Activated T-helper 2 cell treated with anti-CD3 and anti-CD28 coated beads, Interferon-gamma antibody, Interleukin-2, Interleukin-4, amounts not matched to agents 10 μg/mL and 5 μg/mL and 100 μg/mL, durations not matched to agents 14 hours and 24 hours and 36 hours (primary cell): ENCODE measurements around the gene PSME1. TPM values are rescaled to one million over a fixed set of nuclear protein-coding genes. Genes with fewer than 3 reads are reported as not detected.
"Not testable (repeated sequence)": the region's sequence is repeated elsewhere in the genome, so short reads cannot be mapped to it uniquely, and the experiment has no call there.

ENCODE experiments used
- DNase-seq: peaks from one replicate; pipeline ENCODE4 v3.0.0; 2021; ENCODE audit warnings: low spot score
- H3K27ac Mint-ChIP-seq: one replicate; pipeline ENCODE4 v1.8.0; 2021; ENCODE audit warnings: mixed read lengths
- H3K27me3 Mint-ChIP-seq: one replicate; pipeline ENCODE4 v1.8.0; 2021; ENCODE audit warnings: low read depth, mixed read lengths
- H3K36me3 Mint-ChIP-seq: one replicate; pipeline ENCODE4 v1.8.0; 2021; ENCODE audit warnings: low read depth, mixed read lengths
- H3K4me1 Mint-ChIP-seq: one replicate; pipeline ENCODE4 v1.8.0; 2021; ENCODE audit warnings: low read depth, mixed read lengths
- H3K4me3 Mint-ChIP-seq: one replicate; pipeline ENCODE4 v1.8.0; 2021; ENCODE audit warnings: low read depth, mild to moderate bottlenecking, moderate library complexity, mixed read lengths
- H3K9me3 Mint-ChIP-seq: one replicate; pipeline ENCODE4 v1.8.0; 2021; ENCODE audit warnings: mixed read lengths
- intact Hi-C: fragments of 100-400 bp; cut with micrococcal nuclease; formaldehyde crosslinking; loops from one replicate; pipeline ENCODE4 v1.15.1; 2023
- total RNA-seq: library from RNA; stranded (reverse); gene quantifications from 2 replicates; pipeline ENCODE4 v1.2.3, GENCODE V29; 2022

Gene PSME1
- total RNA-seq, 1 donor from 2014 or later, result 342 TPM

DNA sequence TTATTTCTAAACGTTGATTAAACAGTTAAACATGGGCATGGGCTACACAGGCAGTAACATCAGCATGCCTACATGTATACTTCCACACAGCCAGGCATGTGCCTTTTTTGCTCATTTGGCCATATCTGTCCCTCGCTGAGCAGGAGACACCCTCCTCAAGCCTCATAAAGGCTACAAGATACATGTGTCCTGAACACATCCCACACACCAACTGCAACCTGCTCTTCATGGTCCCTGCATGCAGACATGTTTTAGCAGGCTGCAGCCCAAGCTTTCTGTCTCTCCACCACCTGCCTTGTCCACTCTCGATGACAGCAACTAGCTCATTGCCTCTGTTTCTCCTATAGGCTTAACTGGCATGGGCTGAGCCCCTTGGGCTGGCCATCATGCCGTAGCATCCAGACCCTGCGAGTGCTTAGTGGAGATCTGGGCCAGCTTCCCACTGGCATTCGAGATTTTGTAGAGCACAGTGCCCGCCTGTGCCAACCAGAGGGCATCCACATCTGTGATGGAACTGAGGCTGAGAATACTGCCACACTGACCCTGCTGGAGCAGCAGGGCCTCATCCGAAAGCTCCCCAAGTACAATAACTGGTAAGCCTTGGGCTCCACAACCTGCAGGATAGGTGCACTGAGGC lies 39.3 kb upstream of the PSME1 start:
- Mint-ChIP-seq H3K27ac (peak overlapping the region; percentile 39), H3K36me3 (peaks cover 40% of the 10 kb centered on the region), H3K9me3 (no peaks in the 10 kb centered on the region), H3K27me3 (no peaks in the 10 kb centered on the region), H3K4me1 (peaks cover 27% of the 10 kb centered on the region), H3K4me3 (peak overlapping the region; percentile 63)
- no peak for DNase-seq
- intact Hi-C loops, result loop anchor here (10.0 kb wide), 1 partner anchor 338 kb away; no protein-coding TSS in a partner anchor

DNA sequence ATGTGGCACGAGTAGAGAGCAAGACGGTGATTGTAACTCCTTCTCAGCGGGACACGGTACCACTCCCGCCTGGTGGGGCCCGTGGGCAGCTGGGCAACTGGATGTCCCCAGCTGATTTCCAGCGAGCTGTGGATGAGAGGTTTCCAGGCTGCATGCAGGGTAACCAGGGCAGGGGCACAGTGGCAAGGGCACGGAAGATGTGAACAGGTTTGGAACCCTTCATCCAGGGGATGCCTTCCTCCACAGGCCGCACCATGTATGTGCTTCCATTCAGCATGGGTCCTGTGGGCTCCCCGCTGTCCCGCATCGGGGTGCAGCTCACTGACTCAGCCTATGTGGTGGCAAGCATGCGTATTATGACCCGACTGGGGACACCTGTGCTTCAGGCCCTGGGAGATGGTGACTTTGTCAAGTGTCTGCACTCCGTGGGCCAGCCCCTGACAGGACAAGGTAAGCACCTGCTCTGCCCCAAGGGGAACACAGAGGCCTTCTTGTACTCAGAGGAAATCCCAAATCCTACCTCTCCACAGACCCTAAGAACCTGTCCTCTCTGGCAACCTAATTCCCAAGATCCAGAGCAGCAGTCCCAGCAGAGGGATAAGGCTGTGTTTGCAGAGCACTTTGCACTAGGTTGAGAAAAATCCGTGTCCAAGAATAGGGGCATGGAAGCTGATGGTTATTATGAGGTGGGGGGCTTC lies 37.6 kb upstream of the PSME1 start:
- Mint-ChIP-seq H3K9me3 (no peaks in the 10 kb centered on the region), H3K4me3 (no peak overlapping the region), H3K27ac (no peak overlapping the region), H3K27me3 (no peaks in the 10 kb centered on the region), H3K36me3 (peaks cover 53% of the 10 kb centered on the region), H3K4me1 (peaks cover 19% of the 10 kb centered on the region)
- DNase-seq, result no peak
- intact Hi-C loops, result loop anchor here (10.0 kb wide), 1 partner anchor 336 kb away; no protein-coding TSS in a partner anchor

DNA sequence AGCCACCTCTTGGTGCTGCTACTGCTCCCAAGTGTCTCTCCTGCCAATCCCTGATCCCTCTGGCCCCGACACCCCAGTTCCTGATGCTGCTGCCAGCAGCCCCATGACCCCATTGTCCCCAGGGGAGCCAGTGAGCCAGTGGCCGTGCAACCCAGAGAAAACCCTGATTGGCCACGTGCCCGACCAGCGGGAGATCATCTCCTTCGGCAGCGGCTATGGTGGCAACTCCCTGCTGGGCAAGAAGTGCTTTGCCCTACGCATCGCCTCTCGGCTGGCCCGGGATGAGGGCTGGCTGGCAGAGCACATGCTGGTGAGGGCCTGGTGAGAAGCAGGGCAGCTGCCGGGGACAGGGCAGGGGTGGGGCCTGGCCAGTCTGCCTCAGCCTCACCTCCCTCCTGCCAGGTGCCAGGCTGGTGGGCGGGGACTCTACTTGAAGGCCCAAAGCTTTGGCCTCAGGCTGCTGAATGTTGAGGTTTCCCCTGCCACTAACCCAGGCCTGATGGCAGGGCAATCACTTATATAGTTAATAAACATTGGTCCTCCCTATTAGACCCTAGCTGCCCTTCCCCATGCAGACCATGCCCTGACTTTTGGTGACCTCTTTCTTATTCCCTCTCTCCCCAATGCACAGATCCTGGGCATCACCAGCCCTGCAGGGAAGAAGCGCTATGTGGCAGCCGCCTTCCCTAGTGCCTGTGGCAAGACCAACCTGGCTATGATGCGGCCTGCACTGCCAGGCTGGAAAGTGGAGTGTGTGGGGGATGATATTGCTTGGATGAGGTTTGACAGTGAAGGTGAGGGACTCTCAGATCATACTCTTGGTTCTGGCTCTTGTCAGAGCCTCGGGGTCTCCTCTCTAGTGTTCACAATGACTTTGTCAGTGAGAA lies 36.8 kb upstream of the PSME1 start:
- H3K27me3 Mint-ChIP-seq, result no peaks in the 10 kb centered on the region
- peaks cover 16% of the 10 kb centered on the region for H3K4me1 Mint-ChIP-seq
- H3K9me3 Mint-ChIP-seq, result no peaks in the 10 kb centered on the region
- DNase-seq, result no peak
- H3K27ac Mint-ChIP-seq, result no peak overlapping the region
- no peak overlapping the region for H3K4me3 Mint-ChIP-seq
- intact Hi-C loops, result loop anchor here (10.0 kb wide), 1 partner anchor 336 kb away; no protein-coding TSS in a partner anchor
- H3K36me3 Mint-ChIP-seq, result peaks cover 61% of the 10 kb centered on the region

DNA sequence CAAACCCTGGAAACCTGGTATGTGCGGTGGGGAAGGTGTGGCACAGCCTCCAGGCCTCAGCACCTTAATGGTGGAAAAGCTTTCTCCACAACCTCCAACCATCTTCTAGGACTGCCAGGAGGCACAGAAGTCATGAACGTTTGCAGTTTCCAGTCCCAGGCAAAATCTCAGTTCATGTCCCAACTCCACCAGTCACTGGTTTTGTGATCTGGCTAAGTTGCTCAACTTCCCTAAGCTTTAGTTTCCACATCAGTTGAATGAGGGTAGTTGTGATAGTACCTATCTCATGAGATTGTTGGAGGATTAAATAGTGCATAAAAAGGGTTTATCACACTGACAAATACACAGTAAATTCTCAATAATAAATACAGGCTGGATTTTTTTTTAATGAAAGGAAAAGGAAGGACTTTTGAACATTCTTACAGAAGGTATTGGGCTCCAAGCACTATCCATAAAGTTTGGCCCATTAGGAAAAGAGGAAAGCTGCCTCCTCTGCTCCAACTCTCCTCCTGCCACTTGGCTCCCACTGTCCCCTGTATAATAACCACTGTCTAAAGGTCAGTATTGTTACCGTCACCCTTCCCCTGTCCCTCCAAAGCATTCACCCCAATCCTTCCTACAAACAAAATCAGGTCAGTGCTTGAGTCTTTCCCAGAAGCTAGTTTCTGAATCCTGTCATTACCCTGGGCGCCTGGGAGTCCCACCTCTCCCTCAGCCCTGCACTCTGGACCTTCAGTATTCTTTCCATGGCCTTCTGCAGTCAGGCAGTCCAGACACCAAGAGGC lies 35.6 kb upstream of the PSME1 start:
- Mint-ChIP-seq H3K9me3 (peaks cover 3% of the 10 kb centered on the region), H3K27ac (no peak overlapping the region)

DNA sequence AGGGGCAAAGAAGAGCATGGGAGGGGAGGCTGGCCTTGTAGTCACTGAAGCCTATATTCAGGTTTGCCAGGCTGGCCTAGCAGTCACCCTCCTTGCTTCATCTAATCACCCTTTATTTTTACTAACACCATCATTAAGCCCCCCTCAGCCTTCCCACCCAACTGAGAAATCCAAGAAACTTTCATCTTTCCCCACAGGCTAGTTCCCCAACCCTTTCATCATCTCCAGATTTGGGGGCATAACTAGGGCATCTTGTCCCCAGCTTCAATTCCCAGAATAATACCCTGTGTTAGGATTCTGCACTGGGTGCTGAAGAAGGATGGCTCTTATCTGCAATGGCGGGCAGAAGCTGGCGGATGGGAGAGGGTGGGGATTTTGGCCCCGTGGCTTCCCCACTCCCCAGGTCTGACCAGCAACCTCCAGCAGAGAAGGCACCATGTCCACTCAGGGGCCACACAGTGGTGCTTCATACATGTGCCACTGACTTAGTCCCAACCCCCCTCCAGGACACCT lies 35.0 kb upstream of the PSME1 start:
- intact Hi-C loops, result no loop called here

More for the DNA sequence above, 35.6 kb upstream of the PSME1 start:
- peaks cover 14% of the 10 kb centered on the region for H3K4me1 Mint-ChIP-seq
- no peaks in the 10 kb centered on the region for H3K27me3 Mint-ChIP-seq
- intact Hi-C loops, result no loop called here
- H3K36me3 Mint-ChIP-seq, result peaks cover 69% of the 10 kb centered on the region
- no peak overlapping the region for H3K4me3 Mint-ChIP-seq
- DNase-seq, result no peak

DNA sequence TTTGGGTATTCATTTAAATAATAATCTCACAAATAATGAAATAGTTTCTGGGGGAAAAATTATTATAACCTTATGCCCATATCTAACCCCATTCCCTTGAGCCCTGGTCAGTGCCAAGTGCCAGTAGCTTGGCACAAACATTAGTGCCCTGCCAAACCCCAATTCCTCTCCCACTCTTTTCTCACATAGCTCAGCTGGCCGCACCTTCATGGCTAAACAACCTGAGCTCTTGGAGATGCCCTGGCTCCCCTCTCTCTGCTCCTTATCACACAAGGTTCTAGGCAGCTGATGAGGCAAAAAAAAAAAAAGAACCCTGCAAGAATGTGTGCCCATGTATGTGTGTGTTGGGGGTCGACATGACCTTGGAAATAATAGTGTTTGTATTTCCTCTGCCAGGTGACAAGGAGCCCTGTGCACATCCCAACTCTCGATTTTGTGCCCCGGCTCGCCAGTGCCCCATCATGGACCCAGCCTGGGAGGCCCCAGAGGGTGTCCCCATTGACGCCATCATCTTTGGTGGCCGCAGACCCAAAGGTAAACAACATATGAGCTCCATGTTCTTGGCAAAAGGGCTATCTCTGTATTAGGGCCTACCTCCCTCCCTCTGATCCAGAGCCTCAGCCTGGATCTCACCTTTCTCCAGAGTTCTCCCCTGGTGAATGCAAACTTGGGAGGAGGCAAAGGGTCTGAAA lies 33.5 kb upstream of the PSME1 start:
- no peak overlapping the region for H3K27ac Mint-ChIP-seq
- peaks cover 9% of the 10 kb centered on the region for H3K4me1 Mint-ChIP-seq
- no peaks in the 10 kb centered on the region for H3K27me3 Mint-ChIP-seq
- peaks cover 55% of the 10 kb centered on the region for H3K36me3 Mint-ChIP-seq
- DNase-seq, result no peak
- peaks cover 3% of the 10 kb centered on the region for H3K9me3 Mint-ChIP-seq
- H3K4me3 Mint-ChIP-seq, result no peak overlapping the region
- intact Hi-C loops, result no loop called here

More for the DNA sequence above, 35.0 kb upstream of the PSME1 start:
- no peak overlapping the region for H3K4me3 Mint-ChIP-seq
- peaks cover 64% of the 10 kb centered on the region for H3K36me3 Mint-ChIP-seq
- DNase-seq, result no peak
- peaks cover 12% of the 10 kb centered on the region for H3K4me1 Mint-ChIP-seq
- peaks cover 3% of the 10 kb centered on the region for H3K9me3 Mint-ChIP-seq
- H3K27ac Mint-ChIP-seq, result no peak overlapping the region
- H3K27me3 Mint-ChIP-seq, result no peaks in the 10 kb centered on the region

DNA sequence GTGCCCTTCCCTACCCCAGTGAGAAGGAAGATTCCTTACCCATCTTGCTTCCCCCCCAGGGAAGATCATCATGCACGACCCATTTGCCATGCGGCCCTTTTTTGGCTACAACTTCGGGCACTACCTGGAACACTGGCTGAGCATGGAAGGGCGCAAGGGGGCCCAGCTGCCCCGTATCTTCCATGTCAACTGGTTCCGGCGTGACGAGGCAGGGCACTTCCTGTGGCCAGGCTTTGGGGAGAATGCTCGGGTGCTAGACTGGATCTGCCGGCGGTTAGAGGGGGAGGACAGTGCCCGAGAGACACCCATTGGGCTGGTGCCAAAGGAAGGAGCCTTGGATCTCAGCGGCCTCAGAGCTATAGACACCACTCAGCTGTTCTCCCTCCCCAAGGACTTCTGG lies 32.5 kb upstream of the PSME1 start:
- peaks cover 10% of the 10 kb centered on the region for H3K4me1 Mint-ChIP-seq
- H3K4me3 Mint-ChIP-seq, result no peak overlapping the region
- H3K9me3 Mint-ChIP-seq, result peaks cover 3% of the 10 kb centered on the region
- no peaks in the 10 kb centered on the region for H3K27me3 Mint-ChIP-seq
- H3K27ac Mint-ChIP-seq, result no peak overlapping the region
- peaks cover 55% of the 10 kb centered on the region for H3K36me3 Mint-ChIP-seq
- intact Hi-C loops, result no loop called here
- no peak for DNase-seq

DNA sequence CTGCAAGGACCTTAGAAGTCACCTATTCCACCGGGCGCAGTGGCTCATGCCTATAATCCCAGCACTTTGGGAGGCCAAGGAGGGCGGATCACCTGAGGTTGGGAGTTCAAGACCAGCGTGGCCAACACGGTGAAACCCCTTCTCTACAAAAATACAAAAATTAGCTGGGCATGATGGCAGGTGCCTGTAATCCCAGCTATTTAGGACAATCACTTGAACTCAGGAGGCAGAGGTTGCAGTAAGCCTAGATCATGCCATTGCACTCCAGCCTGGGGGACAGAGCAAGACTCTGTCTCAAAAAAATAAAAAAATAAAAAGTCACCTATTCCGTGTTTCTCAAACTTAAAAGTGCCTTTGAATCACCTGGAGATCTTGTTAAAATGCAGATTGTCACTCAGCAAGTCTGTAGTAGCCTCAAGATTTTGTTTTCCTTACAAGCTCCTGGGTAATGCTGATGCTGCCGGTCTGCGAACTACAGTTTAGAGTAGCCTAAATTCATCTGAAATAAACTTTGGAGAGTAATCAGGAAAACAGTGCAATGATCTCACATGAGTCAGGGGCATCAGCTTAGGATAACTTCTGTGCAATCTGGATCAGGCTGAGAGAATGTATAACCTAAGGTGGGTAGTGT lies 30.3 kb upstream of the PSME1 start:
- H3K27me3 Mint-ChIP-seq, DNase-seq: not testable (repeated sequence)
- peaks cover 40% of the 10 kb centered on the region for H3K36me3 Mint-ChIP-seq

DNA sequence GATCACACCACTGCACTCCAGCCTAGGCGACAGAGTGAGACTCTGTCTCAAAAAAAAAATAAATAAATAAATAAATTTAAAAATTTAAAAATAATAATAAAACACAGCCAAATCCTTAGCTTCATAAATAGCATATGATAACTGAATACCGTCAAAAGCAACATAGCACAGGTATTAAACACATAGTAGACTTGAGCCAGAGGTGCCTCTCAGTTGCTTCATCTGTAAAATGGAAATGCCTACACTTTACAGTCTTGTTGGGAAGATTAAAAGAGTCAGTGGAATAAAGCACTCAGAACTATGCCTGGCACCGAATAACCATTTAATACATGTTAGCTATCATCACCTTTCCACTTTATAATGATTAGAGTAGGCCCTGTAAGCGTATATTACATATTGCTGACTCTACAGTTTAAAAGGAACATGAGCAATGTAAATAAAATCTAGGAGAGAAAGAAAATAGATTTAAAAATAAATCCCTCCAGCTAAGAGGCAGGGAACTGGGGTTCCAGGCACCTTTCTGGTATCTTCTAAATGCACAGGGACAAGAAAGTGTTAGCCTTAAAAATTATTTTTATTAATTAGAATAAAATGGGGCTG lies 29.2 kb upstream of the PSME1 start:
- Mint-ChIP-seq H3K9me3 (peaks cover 3% of the 10 kb centered on the region), H3K4me1 (peaks cover 17% of the 10 kb centered on the region), H3K27me3 (no peaks in the 10 kb centered on the region), H3K27ac (no peak overlapping the region), H3K36me3 (peaks cover 31% of the 10 kb centered on the region), H3K4me3 (no peak overlapping the region)
- no peak for DNase-seq
- intact Hi-C loops, result no loop called here

More for the DNA sequence above, 30.3 kb upstream of the PSME1 start:
- Mint-ChIP-seq H3K27ac (peak overlapping the region; percentile 29), H3K4me1 (peaks cover 16% of the 10 kb centered on the region)
- H3K9me3 Mint-ChIP-seq, H3K4me3 Mint-ChIP-seq, intact Hi-C loops: not testable (repeated sequence)

DNA sequence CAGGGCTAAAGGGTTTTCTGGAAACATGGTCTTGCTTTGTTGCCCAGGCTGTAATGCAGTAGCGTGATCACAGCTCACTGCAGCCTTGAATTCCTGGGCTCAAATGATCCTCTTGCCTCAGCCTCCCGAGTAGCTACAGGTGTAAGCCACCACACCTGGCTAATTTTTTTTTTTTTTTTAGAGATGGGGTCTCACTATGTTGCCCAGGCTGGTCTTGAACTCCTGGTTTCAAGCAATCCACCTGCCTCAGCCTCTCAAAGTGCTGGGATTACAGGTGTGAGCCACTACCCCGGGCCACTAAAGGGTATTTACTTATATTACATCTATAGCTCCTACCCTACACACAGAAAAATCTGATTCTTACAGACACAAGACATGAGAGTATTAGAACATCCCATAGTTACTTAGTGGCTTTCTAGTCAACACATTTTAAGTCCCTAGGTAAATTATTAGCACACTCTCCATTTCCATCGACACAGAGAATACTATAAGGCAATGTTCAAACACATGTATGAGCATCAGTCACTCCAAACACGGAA lies 27.6 kb upstream of the PSME1 start:
- no peak for DNase-seq
- Mint-ChIP-seq H3K27me3 (no peaks in the 10 kb centered on the region), H3K9me3 (peaks cover 3% of the 10 kb centered on the region), H3K4me1 (peaks cover 18% of the 10 kb centered on the region), H3K27ac (peak overlapping the region; percentile 93), H3K36me3 (peaks cover 18% of the 10 kb centered on the region), H3K4me3 (no peak overlapping the region)
- intact Hi-C loops, result loop anchor here (1.0 kb wide), 2 partner anchors 13 to 94 kb away; no protein-coding TSS in a partner anchor

DNA sequence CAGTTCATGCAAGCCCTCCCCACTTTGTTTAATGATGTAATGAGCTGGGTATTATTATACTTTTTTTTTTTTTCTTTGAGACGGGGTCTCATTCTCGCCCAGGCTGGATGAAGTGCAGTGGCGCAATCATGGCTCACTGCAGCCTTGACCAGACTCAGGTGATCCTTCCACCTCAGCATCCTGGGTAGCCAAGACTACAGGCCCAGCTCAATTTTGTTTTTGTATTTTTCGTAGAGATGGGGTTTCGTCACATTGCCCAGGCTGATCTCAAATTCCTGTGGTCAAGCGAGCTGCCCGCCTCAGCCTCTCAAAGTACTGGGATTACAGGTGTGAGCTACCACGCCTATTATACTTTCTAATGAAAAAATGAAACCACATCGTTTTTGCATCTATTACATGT lies 25.9 kb upstream of the PSME1 start:
- intact Hi-C loops, result loop anchor here (10.0 kb wide), 1 partner anchor 785 kb away; the partner anchor contains the start of gene PABPN1
- DNase-seq, result no peak
- Mint-ChIP-seq H3K27me3 (no peaks in the 10 kb centered on the region), H3K4me3 (no peak overlapping the region), H3K9me3 (no peaks in the 10 kb centered on the region), H3K4me1 (peaks cover 18% of the 10 kb centered on the region), H3K27ac (no peak overlapping the region), H3K36me3 (peaks cover 3% of the 10 kb centered on the region)
